SHP77 treated with DMSO at 0.1 percent for 48 hours (cell line): ENCODE data around the gene SLC25A10.

Experiments
- DNase-seq: peaks from one replicate; lab custom pipeline; 2025; lab: John Stamatoyannopoulos, UW

Gene SLC25A10

DNA sequence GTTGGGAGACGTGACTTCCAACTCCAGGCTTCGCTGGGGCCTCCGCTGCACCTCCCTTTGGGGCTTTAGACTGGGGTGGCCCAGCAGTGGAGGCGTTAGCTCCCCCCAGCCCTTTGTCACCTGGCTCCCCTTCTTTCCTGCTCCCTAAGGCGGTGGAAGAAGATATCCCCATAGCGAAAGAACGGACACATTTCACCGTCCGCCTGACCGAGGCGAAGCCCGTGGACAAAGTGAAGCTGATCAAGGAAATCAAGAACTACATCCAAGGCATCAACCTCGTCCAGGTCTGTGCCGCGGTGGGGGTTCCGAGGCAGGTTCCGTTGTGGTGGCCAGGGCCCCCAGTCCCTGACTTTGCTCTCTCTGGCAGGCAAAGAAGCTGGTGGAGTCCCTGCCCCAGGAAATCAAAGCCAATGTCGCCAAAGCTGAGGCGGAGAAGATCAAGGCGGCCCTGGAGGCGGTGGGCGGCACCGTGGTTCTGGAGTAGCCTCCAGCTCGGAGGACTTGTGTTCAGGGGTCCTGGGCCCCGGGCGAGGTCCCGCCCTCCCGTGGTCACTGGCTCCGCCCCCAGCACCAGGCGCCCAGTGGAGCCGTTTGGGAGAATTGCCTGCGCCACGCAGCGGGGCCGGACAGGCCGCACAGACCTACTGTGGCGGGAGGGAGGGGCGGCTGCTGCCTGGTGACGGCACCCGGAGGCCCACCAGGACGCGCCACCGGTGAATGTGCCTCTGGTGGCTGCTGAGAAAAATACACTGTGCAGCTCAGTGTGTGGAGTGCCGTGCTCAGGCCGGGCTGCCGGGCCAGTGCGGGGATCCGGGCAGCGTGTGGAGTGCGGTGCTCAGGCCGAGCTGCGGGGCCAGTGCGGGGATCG, 5.1 kb upstream of the SLC25A10 start:
- no peak for DNase-seq

DNA sequence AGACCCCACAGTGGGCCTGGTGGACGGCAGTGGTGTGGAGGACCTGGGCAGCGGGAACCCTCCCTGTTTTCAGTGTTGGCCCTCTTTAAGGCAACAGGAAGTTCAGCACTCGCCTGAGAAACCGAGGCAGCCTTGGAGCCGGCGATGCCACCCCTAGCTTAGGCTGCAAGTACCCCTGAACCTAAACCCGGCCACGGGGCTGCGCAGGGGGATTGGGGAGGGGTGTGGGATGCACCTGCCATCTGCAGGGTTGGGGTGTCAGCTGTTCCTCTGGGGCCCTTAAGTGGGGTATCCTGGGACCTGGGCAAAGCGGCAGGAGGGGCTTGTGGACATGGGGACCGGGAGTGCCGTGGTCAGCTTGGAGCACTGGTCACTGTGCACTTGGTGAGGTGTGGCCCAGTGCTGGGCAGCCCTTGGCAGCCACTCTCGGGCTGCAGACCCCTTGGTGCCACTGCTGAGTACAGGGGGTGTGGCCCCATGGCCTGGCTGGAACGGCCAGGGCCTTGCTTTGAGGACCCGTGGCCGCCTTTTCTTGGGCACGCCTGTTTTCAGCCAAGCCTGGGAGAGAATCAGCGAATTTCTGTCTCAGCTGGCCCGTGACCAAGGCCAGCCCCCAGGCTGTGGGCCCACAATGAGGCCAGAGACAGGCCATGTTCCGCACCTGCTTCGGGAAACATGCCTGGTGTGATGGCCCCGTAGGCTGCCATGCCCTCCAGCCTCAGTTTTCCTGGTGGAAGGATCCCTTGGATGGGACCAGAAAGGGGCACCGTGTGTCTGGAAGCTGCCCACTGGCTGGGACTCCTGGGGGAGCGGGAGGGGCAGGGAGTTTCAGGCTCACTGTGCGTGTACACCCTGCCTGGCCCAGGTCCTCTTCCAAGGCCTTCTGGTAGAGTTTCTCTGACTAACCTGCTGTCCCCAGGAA, 4.1 kb upstream of the SLC25A10 start:
- DNase-seq: no peak

DNA sequence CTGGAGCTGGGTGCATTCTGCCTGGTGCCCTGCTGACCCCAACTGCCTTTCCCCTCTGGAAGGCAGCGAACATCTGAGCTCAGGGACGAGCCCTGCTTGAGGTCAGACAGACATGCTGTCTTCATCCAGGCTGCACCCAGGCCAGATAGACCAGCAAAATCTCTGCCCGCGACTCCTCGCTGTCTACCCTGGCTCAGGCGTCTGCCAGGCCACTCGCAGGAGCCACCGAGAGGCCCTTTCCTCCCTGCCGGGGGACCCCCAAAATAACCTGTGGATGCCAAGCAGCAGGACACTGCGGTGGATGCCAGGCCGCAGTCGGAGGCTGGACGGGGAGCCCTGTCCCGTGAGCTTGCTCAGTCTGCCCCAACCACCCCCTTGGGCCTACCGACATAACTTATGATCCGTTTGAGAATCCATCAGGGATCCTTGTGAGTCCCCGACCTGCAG, 3.3 kb upstream of the SLC25A10 start:
- no peak for DNase-seq

DNA sequence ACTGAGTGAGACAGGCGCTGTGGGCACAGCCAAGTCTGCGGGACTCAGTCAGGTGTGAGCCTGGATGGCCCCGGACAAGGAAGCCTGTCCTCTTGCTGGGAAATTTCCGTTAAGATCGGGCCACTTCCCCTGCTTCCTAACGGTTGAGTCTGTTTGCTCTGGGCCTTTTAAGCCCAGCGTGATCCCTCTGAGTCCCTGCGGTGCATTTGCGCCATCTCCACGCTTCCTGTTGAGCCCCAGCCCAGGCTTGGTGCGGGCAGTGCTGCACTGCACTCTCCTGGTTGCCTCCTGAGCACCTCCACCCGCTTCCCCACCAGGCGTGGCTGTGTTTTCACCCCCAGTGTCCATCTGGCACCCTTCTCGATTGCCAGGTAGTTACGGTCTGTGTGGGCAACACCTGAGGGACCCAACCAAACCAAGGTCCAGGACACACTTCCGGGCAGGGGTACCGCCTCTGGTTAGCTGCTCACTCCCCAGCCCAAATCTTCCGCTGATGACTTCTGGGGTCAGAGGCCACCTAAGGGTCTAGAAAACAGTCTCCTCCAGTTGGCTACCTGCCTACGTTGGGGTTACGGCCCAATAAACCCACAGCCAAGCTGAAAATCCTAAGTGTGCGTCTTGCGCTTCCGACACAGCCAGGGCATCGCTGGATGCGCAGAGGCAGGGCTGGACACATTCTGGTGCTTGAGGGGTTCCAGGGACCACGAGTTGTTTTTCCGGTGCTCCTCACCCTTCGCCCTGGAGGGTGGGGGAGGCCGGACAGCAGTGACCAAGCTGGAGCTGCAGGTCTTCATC, 1.4 kb upstream of the SLC25A10 start:
- DNase-seq: peak; percentile 48

DNA sequence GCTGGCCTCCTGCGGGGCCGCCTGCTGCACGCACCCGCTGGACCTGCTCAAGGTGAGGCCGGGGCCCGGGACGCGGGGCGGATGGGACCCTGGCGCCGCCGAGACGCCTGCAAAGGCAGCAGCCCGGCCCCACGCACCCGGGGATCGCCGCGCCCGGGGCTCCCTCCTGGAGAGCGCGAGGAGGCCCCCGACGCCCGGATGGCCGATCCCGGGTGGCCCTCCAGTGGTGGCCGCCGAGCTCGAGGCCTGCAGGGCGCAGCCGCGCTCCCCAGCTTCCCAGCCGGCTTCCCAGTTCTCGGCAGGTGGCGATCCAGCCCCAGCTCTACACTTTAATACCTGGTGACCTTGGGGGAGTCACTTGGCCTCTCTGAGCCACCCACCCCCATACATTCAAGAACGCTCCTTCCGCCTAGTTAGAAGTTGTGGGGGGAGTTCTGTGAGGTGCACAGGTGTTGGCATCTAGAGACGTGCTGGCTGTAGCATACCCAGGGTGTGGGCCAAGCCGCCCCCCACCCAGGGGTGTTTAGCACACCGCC, 452 bp downstream of the SLC25A10 start:
- DNase-seq: no peak

DNA sequence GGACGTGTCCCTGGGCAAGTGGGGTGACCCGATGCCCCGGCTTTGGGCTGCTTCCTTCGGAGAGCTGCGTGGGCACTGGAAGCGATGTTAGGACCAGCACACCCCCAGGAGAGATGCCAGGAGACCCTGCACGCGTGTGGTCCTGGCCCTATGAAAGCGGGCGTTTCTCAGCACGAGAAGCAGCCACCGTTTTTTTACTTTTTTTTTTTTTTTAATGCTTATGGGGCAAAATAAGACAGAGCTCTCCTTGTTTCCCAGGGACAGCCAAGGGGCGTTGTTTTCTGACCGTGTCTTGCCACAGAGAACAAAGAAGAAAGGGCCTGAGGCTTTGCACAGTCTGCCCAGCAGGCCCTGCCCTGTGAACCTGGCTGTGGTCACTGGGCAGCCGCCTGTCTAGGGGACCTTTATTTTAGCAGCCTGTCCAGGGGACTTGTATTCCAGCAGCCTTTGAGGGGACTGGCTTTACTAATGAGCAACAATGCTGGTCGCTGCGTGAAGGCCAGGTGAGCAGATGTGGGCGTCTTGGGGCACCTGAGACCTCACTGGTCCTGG, 996 bp downstream of the SLC25A10 start:
- no peak for DNase-seq

DNA sequence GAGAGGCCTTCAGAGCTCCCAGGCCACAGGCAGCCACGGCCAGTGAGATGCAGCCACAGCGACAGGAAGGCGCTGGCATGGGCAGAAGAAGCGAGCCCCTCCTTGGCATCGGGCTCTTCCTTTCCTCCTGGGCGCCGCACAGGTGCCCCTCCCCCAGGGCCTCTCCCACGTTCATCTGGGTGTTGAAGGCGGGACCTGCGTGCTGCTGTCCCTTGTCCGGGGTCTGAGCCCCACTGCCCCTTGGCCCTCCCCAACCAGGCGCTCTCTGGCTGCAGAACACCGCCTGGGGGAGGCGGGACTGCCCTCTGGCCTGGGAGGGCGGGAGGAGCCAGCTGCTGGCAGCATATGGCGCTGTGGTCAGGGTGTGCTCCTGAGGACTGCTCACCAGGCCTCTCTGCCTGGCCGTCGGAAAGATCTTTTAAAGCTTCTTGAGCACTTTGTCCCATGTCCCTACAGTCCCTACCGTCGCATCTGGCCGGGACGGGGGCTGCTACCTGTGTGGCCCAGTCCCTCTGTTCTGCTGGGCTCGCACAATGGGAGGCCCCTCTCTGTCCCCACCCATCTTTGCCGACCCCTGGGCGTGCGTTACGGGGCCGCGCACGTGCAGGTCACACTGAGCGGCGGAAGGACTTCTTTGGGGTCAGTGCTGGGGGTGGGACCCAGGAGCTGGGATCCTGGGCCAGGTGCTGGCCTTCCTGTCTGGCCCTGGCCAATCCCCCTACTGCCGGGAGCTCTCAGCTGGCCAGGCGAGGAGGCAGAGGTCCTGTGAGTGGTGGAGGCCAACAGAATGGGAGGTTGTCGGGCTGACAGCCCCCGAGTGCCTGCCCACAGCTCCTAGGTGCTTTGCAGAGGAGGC, 1.7 kb downstream of the SLC25A10 start:
- peak; percentile 29 for DNase-seq

DNA sequence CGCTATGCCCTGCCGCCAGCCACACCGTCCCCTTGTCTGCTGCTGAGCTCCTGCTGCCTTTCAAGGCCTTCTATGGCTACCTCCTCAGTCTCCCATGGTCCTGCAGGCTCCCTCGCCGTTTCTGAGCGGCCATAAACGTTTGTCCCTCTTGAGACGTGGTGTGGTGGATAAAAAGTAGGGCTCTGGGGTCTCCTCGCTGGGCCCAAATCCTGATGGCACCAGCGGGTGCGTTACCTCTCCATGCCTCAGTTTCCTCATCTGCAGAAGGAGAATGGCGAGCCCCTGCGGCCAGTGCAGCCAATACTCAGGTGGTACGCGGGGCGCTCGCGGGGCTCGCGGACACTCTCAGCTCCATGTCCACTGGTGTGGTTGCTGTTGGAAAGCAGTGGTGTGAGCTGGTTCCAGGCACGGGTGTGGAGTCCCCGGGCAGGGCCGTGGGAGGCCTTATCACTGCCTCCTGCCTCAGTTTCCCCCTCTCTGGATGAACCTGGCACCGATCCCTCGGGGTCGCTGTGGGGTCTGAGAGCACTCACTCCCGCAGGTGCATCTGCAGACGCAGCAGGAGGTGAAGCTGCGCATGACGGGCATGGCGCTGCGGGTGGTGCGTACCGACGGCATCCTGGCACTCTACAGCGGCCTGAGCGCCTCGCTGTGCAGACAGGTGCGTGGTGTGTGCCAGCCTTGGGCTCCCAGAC, 2.5 kb downstream of the SLC25A10 start:
- no peak for DNase-seq

DNA sequence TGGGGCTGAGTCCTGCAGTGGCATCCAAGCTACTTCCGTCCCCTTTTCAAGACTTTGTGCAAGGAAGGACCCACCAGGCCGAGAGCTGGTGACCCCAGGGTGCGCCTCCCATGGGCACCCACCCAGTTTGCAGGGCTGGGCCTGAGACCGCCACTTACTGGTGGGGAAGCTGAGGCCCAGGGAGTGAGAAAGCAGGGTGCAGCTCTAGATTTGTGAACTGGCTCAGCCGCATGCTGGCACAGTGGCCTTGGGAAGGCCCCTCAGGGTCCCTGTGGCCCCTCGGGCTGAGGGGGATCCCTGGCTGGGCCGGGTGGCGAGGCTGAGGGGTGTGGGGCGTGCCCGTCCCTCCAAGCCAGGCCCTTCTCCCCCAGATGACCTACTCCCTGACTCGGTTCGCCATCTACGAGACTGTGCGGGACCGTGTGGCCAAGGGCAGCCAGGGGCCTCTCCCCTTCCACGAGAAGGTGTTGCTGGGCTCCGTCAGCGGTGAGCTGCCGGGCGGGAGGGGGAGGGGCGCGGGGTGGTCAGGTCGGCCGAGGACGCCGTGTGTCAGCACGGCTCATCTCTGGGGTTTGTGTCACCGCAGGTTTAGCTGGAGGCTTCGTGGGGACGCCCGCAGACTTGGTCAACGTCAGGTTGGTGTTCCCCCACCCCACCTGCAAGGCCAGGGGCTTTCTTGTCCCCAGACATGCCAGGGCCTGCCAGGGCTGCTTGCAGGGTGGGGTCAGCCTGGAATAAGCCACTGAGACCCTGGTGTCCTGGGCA, 3.2 kb downstream of the SLC25A10 start:
- no peak for DNase-seq

DNA sequence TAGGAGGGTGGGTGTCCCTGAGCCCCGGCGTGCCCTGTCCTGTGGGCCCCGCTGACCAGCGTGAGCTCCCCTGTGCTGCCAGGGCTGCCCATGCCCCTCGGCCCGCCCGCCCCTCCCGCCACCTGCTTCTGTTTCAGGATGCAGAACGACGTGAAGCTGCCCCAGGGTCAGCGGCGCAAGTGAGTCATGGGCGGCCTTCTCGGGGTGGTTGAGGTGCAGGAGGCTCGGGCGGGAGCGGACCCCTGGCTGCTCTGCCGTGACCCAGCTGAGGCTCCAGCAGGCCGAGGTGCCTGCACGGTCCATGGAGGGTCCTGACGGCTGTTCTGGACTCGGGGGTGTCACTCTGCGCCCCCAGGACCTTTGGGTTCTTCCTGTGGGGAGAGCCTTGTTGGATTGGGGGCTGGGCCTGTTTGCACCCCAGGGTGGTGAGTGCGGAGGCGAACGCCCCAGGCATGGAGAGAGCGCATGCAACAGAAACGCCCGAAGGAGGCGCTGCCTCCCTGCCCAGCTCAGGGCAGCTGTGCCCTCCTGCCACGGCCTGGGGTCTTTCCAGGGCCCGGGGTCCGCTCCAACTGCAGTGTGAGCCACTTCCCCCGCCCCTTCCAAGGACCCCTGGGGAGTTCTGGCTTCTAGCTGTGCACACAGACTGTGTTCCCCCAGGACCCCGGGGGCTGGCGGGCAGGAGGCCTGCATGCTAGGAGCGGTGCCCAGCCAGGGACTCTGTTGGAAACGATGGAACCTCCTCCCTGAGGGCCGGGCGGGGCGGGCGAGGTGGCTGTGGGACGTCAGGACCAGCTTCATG, 4.0 kb downstream of the SLC25A10 start:
- no peak for DNase-seq

DNA sequence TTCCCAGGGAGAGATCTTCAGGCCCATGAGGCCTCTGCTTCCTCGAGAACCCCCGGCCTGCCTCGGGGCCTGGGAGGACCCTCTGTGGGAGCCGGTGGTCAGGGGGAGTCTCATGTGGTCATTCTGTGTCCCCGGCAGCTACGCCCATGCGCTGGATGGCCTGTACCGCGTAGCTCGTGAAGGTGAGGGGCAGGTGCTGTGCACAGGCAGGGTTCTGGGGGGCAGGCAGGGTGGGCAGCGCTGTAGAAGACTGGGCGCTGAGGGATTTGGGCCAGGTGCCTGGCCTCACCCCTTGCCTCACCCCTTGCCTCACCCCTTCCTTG, 4.6 kb downstream of the SLC25A10 start:
- DNase-seq: no peak

DNA sequence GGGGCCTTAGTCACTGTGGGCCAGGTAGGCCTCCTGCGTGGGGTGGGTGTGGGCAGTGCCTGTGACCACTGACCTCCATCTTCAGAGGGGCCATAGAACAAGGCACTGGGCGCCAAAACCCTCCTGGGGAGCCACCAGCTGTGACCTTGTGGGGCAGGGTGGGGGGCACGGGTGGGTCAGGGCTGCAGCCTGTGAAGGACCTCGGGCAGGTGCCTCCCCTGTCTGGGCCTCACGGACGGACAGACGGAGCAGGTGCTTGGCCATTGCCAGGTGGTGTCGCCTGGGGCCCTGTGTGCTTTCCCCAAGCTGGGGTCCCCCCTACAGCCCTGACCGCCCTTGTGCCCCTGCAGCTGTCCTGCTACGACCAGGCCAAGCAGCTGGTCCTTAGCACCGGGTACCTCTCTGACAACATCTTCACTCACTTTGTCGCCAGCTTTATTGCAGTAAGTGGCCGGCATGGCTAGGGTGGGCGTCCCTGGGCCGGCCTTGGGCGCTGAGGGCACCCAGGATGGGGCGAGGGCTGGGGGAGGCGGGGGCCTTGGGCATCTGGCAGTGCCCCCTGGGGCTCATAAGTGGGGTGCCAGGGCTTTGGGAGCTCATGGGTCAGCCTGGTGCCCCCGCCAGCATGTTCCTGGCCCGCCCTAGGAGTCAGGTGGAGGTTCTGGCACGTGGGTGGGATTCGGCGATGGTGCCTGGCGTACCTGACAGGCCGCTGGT, 5.1 kb downstream of the SLC25A10 start:
- DNase-seq: no peak

DNA sequence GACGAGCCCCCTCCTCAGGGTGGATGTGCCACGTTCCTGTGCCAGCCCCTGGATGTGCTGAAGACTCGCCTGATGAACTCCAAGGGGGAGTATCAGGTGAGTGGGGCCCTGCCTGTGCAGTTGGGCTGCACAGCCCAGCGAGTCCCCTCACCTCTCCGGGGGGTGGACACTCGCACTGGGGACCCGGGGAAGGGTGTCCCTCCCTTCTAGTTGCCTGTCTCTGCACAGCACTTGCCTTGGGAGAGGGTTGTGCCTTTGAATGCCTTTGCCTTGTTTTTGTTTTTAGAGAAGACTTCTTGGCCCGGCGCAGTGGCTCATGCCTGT, 5.6 kb downstream of the SLC25A10 start:
- DNase-seq: no peak

DNA sequence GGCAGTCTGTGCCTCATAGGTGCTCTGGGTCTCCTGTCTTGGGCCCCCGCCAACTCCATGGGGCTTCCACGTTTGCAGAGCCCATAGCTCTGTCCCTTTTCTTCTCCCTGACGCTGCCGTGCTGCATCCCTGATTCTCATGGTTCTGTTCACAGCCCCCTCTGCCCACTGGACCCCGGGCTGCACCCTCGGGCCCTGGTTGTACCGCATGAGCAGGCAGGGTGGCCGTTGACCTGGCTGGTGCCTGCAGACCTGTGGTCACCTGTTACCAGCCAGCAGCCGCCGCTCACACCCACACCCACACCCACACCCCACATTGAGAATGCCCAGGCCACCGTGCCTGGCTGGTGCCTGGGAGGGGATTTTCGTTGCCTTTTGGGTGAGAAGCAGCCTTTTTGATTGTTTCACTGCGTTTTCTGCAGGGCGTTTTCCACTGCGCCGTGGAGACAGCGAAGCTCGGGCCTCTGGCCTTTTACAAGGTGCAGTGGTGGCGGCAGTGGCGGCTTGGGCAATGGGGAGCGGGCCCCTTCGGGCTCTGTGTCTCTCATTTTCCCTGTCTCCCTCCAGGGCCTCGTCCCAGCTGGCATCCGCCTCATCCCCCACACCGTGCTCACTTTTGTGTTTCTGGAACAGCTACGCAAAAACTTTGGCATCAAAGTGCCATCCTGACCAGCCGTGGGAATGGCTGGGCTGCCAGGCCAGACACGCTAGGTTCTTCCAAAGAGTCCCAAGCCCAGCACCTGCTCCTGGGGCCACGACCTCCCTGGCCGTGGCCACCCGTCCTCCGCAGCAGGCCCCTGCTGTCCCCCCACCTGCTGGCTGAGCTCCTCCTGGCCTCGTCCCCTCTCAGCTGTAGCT, 7.6 kb downstream of the SLC25A10 start:
- DNase-seq: no peak

DNA sequence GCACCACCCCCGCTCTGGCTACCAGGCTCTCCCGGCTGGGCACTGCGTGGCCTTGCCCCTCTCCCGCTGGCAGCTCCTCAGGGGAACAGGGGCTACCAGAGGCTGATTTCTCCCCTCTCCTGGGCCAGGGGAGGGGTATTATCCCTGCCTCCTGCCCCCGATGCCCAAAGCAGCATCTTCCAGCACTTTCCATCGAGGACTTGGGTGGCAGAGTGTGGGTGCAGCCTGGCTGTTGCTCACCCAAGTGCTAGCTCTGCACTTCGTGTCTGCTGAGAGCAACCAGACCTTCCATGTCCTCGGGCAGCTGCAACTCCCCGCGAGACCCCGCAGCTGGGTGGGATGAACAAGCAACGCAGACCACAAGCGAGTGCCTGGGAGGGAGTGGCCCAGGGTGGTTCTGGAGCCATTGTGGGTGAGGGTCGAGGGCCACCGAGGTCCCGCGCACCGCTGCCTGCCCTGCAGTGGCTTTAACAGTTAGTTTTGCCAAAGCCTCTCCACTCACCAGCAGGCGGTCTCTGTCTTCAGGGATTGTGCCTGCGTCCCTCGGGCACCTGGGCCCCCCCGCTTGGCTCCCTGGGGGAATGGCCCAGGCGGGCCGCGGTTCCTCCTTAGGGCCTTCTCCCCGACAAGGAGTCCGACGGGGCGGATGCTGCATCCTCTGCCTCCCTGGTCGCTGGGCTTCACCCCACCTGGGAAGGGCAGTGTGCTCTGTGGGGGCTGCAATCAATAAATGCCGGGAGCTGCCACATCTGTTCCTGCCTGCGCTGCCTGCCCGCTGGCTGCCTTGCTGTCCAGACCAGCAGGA, 8.4 kb downstream of the SLC25A10 start:
- no peak for DNase-seq
